ENCODE measurements around the gene ATP6V0D1.
"Not testable (repeated sequence)": the region's sequence is repeated elsewhere in the genome, so short reads cannot be mapped to it uniquely, and the experiment has no call there.

Gene ATP6V0D1

GRCh38 chr16:67419931-67420330 lies 61.0 kb downstream of the ATP6V0D1 start:
- Histone ChIP-seq H3K27ac (ENCODE audit: low read length) (no peak overlapping the region), H3K9ac (ENCODE audit: low read depth, low read length) (no peak overlapping the region), H3K27me3 (ENCODE audit: insufficient read depth, low read length) (peaks cover 5% of the 10 kb centered on the region; the same call in 1 of the 2 replicates), H3K9me3 (ENCODE audit: insufficient read depth, low read depth, low read length) (no peaks in the 10 kb centered on the region), H3K4me3 (ENCODE audit: low read length) (no peak overlapping the region), H3K36me3 (ENCODE audit: insufficient read depth, low read depth, low read length) (no peaks in the 10 kb centered on the region), H3K4me1 (ENCODE audit: insufficient read depth, low read length) (peaks cover 16% of the 10 kb centered on the region)

GRCh38 chr16:67419502-67419901 lies 61.5 kb downstream of the ATP6V0D1 start:
- H3K27me3 ChIP-seq (ENCODE audit: insufficient read depth, low read length) = peaks cover 5% of the 10 kb centered on the region; the same call in 1 of the 2 replicates
- no peak overlapping the region for H3K9ac ChIP-seq (ENCODE audit: low read depth, low read length)
- H3K9me3 ChIP-seq (ENCODE audit: insufficient read depth, low read depth, low read length) = no peaks in the 10 kb centered on the region
- no peak overlapping the region for H3K4me3 ChIP-seq (ENCODE audit: low read length)
- no peaks in the 10 kb centered on the region for H3K36me3 ChIP-seq (ENCODE audit: insufficient read depth, low read depth, low read length)
- H3K27ac ChIP-seq (ENCODE audit: low read length) = no peak overlapping the region
- peaks cover 12% of the 10 kb centered on the region for H3K4me1 ChIP-seq (ENCODE audit: insufficient read depth, low read length)

GRCh38 chr16:67417333-67418061 lies 63.5 kb downstream of the ATP6V0D1 start:
- Histone ChIP-seq H3K4me1 (ENCODE audit: insufficient read depth, low read length) (peaks cover 8% of the 10 kb centered on the region; the same call in 1 of the 2 replicates), H3K27ac (ENCODE audit: low read length) (no peak overlapping the region), H3K27me3 (ENCODE audit: insufficient read depth, low read length) (peaks cover 5% of the 10 kb centered on the region; the same call in 1 of the 2 replicates), H3K4me3 (ENCODE audit: low read length) (no peak overlapping the region), H3K9me3 (ENCODE audit: insufficient read depth, low read depth, low read length) (no peaks in the 10 kb centered on the region), H3K36me3 (ENCODE audit: insufficient read depth, low read depth, low read length) (no peaks in the 10 kb centered on the region), H3K9ac (ENCODE audit: low read depth, low read length) (no peak overlapping the region)

GRCh38 chr16:67415872-67416793 lies 64.8 kb downstream of the ATP6V0D1 start, which contains the start of gene ZDHHC1:
ZDHHC1 (minus strand) TSS chr16:67416477; CDS start chr16:67407775, 8,702 bp downstream.
- Histone ChIP-seq H3K4me3 (ENCODE audit: low read length) (peak within 1 kb of the TSS; percentile 75), H3K9ac (ENCODE audit: low read depth, low read length) (peak within 1 kb of the TSS; percentile 68; the same call in 1 of the 2 replicates), H3K27me3 (ENCODE audit: insufficient read depth, low read length) (peaks cover 5% of the 10 kb centered on the region; the same call in 1 of the 2 replicates), H3K27ac (ENCODE audit: low read length) (no peak within 1 kb of the TSS), H3K36me3 (ENCODE audit: insufficient read depth, low read depth, low read length) (no peaks in the 10 kb centered on the region), H3K9me3 (ENCODE audit: insufficient read depth, low read depth, low read length) (no peaks in the 10 kb centered on the region), H3K4me1 (ENCODE audit: insufficient read depth, low read length) (peaks cover 8% of the 10 kb centered on the region; the same call in 1 of the 2 replicates)

DNA sequence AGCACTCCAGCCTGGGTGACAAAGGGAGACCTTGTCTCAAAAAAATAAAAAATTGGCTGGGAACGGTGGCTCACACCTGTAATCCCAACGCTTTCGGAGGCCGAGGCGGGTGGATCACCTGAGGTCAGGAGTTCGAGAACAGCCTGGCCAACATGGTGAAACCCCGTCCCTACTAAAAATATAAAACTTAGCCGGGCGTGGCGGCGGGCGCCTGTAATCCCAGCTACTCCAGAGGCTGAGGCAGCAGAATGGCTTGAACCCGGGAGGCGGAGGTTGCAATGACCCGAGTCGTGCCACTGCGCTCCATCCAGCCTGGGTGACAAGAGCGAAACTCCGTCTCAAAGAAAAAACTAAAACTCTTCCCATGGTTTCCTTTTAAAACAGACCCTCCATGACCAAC lies 65.5 kb downstream of the ATP6V0D1 start:
- H3K4me1 ChIP-seq (ENCODE audit: insufficient read depth, low read length); H3K27ac ChIP-seq (ENCODE audit: low read length); H3K36me3 ChIP-seq (ENCODE audit: insufficient read depth, low read depth, low read length); H3K9me3 ChIP-seq (ENCODE audit: insufficient read depth, low read depth, low read length); H3K27me3 ChIP-seq (ENCODE audit: insufficient read depth, low read length): not testable (repeated sequence)
- Histone ChIP-seq H3K4me3 (ENCODE audit: low read length) (peak overlapping the region; percentile 75; the same call in 1 of the 2 replicates), H3K9ac (ENCODE audit: low read depth, low read length) (peak overlapping the region; percentile 68; the same call in 1 of the 2 replicates)

- Histone ChIP-seq H3K27ac (ENCODE audit: low read length) (no peak overlapping the region), H3K36me3 (ENCODE audit: insufficient read depth, low read depth, low read length) (no peaks in the 10 kb centered on the region), H3K4me1 (ENCODE audit: insufficient read depth, low read length) (peaks cover 8% of the 10 kb centered on the region; the same call in 1 of the 2 replicates), H3K9me3 (ENCODE audit: insufficient read depth, low read depth, low read length) (no peaks in the 10 kb centered on the region), H3K9ac (ENCODE audit: low read depth, low read length) (no peak overlapping the region; the same call in 1 of the 2 replicates), H3K4me3 (ENCODE audit: low read length) (no peak overlapping the region), H3K27me3 (ENCODE audit: insufficient read depth, low read length) (peaks cover 5% of the 10 kb centered on the region; the same call in 1 of the 2 replicates)
These were observed 66.7 kb downstream of the ATP6V0D1 start for GRCh38 chr16:67413978-67414911.

DNA sequence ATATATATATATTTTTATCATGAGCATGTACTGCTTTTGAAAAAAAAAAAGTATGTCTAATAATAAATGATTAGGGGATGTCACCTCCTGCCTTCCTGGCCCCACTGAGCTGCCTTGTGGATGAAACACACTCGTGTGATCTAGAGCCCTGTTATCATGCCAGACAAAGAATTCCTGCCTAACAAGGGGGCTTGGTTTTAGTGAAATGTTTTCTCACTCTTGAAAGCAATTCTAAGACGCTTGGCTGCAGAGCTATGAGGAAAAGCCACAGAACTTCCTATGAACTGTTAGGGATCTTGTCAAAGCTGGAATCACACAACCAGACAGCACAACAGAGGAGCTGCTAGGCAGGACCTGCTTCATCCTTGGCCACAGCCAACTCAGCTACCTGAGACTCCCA lies 68.7 kb downstream of the ATP6V0D1 start:
- H3K4me3 ChIP-seq (ENCODE audit: low read length) = no peak overlapping the region
- H3K27ac ChIP-seq (ENCODE audit: low read length) = no peak overlapping the region
- peaks cover 11% of the 10 kb centered on the region; the same call in 1 of the 2 replicates for H3K4me1 ChIP-seq (ENCODE audit: insufficient read depth, low read length)
- H3K9ac ChIP-seq (ENCODE audit: low read depth, low read length) = no peak overlapping the region
- H3K36me3 ChIP-seq (ENCODE audit: insufficient read depth, low read depth, low read length) = no peaks in the 10 kb centered on the region
- no peaks in the 10 kb centered on the region for H3K9me3 ChIP-seq (ENCODE audit: insufficient read depth, low read depth, low read length)
- H3K27me3 ChIP-seq (ENCODE audit: insufficient read depth, low read length) = peaks cover 5% of the 10 kb centered on the region; the same call in 1 of the 2 replicates

- Histone ChIP-seq H3K4me1 (ENCODE audit: insufficient read depth, low read length) (peaks cover 13% of the 10 kb centered on the region; the same call in 1 of the 2 replicates), H3K27me3 (ENCODE audit: insufficient read depth, low read length) (peaks cover 5% of the 10 kb centered on the region; the same call in 1 of the 2 replicates), H3K36me3 (ENCODE audit: insufficient read depth, low read depth, low read length) (no peaks in the 10 kb centered on the region), H3K27ac (ENCODE audit: low read length) (no peak overlapping the region), H3K4me3 (ENCODE audit: low read length) (no peak overlapping the region), H3K9me3 (ENCODE audit: insufficient read depth, low read depth, low read length) (no peaks in the 10 kb centered on the region), H3K9ac (ENCODE audit: low read depth, low read length) (no peak overlapping the region)
These were observed 69.6 kb downstream of the ATP6V0D1 start for GRCh38 chr16:67411339-67411738.

DNA sequence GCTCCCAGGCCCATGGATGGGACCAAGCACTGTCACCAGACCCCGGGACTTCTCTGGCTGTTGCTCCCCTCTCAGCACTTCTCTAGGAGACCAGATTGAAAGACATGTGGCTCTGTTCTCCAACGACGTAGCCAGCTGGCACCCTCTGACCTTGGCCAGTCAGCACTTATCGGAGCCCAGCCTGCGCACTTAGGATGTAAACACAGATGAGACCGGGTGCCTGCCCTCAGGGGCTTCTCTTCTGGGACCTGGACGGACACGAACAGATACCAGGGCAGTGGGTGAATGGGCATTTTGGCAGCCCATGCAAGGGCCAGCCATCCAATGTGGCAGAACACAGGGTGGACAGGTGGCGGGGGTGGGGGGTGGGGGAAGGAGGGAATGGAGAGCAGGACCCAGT lies 71.3 kb downstream of the ATP6V0D1 start:
- Histone ChIP-seq H3K9me3 (ENCODE audit: insufficient read depth, low read depth, low read length) (no peaks in the 10 kb centered on the region), H3K27ac (ENCODE audit: low read length) (no peak overlapping the region), H3K36me3 (ENCODE audit: insufficient read depth, low read depth, low read length) (no peaks in the 10 kb centered on the region), H3K9ac (ENCODE audit: low read depth, low read length) (no peak overlapping the region), H3K4me1 (ENCODE audit: insufficient read depth, low read length) (peaks cover 15% of the 10 kb centered on the region; the same call in 1 of the 2 replicates), H3K27me3 (ENCODE audit: insufficient read depth, low read length) (no peaks in the 10 kb centered on the region), H3K4me3 (ENCODE audit: low read length) (no peak overlapping the region)

GRCh38 chr16:67407788-67408452 lies 73.0 kb downstream of the ATP6V0D1 start:
- peaks cover 10% of the 10 kb centered on the region; the same call in 1 of the 2 replicates for H3K4me1 ChIP-seq (ENCODE audit: insufficient read depth, low read length)
- H3K36me3 ChIP-seq (ENCODE audit: insufficient read depth, low read depth, low read length) = no peaks in the 10 kb centered on the region
- H3K27me3 ChIP-seq (ENCODE audit: insufficient read depth, low read length) = no peaks in the 10 kb centered on the region
- no peak overlapping the region for H3K4me3 ChIP-seq (ENCODE audit: low read length)
- H3K9ac ChIP-seq (ENCODE audit: low read depth, low read length) = peak overlapping the region; percentile 30; the same call in 1 of the 2 replicates
- no peak overlapping the region for H3K27ac ChIP-seq (ENCODE audit: low read length)
- H3K9me3 ChIP-seq (ENCODE audit: insufficient read depth, low read depth, low read length) = no peaks in the 10 kb centered on the region

Data from iPS-20b (cell line).